ENCODE measurements around the gene FAM83B. TPM values are rescaled to one million over a fixed set of nuclear protein-coding genes. Genes with fewer than 3 reads are reported as not detected.
A peak's percentile ranks its signal among the peaks of the same experiment; 100 is the strongest.
"Not testable (repeated sequence)": the region's sequence is repeated elsewhere in the genome, so short reads cannot be mapped to it uniquely, and the experiment has no call there.

Gene FAM83B
- total RNA-seq, 1 donor: not detected

- Histone ChIP-seq H4K20me1 (ENCODE audit: insufficient read depth, low read length) (no peaks in the 10 kb centered on the region), H3K4me3 (ENCODE audit: insufficient read depth, low read length) (no peak overlapping the region), H3K4me2 (ENCODE audit: insufficient read depth, low read length) (no peak overlapping the region), H3K4me1 (ENCODE audit: insufficient read depth, low read length) (no peaks in the 10 kb centered on the region), H3K9me3 (ENCODE audit: low read depth, low read length) (no peaks in the 10 kb centered on the region), H3K79me2 (ENCODE audit: insufficient read depth, low read length) (no peaks in the 10 kb centered on the region), H3K36me3 (ENCODE audit: insufficient read depth, low read length) (no peaks in the 10 kb centered on the region), H3K27ac (ENCODE audit: low read depth, low read length) (no peak overlapping the region), H2AFZ (ENCODE audit: low read length) (no peak overlapping the region), H3K27me3 (ENCODE audit: insufficient read depth, low read length) (no peaks in the 10 kb centered on the region)
- no peak for TF ChIP-seq CTCF (IDR thresholded peaks at IDR 0.05; ENCODE audit: extremely low read depth, low read depth, low read length)
- DNase-seq (ENCODE audit: insufficient read length, low spot score, missing footprints): no peak
Measured at GRCh38 chr6:54958446-54958845, 111.9 kb downstream of the FAM83B start.

- Histone ChIP-seq H3K9me3 (ENCODE audit: low read depth, low read length) (no peaks in the 10 kb centered on the region), H2AFZ (ENCODE audit: low read length) (no peak overlapping the region), H3K4me1 (ENCODE audit: insufficient read depth, low read length) (no peaks in the 10 kb centered on the region), H4K20me1 (ENCODE audit: insufficient read depth, low read length) (no peaks in the 10 kb centered on the region), H3K27ac (ENCODE audit: low read depth, low read length) (no peak overlapping the region), H3K36me3 (ENCODE audit: insufficient read depth, low read length) (no peaks in the 10 kb centered on the region), H3K4me2 (ENCODE audit: insufficient read depth, low read length) (no peak overlapping the region), H3K27me3 (ENCODE audit: insufficient read depth, low read length) (no peaks in the 10 kb centered on the region), H3K79me2 (ENCODE audit: insufficient read depth, low read length) (no peaks in the 10 kb centered on the region), H3K4me3 (ENCODE audit: insufficient read depth, low read length) (no peak overlapping the region)
- DNase-seq (ENCODE audit: insufficient read length, low spot score, missing footprints): no peak
- TF ChIP-seq CTCF (IDR thresholded peaks at IDR 0.05; ENCODE audit: extremely low read depth, low read depth, low read length): no peak
Measured at GRCh38 chr6:54959820-54960219, 113.2 kb downstream of the FAM83B start.

- H3K4me1 ChIP-seq (ENCODE audit: insufficient read depth, low read length); DNase-seq (ENCODE audit: insufficient read length, low spot score, missing footprints); H3K4me3 ChIP-seq (ENCODE audit: insufficient read depth, low read length); H3K4me2 ChIP-seq (ENCODE audit: insufficient read depth, low read length); H3K36me3 ChIP-seq (ENCODE audit: insufficient read depth, low read length); H2AFZ ChIP-seq (ENCODE audit: low read length); H3K27ac ChIP-seq (ENCODE audit: low read depth, low read length); H3K79me2 ChIP-seq (ENCODE audit: insufficient read depth, low read length); H3K9me3 ChIP-seq (ENCODE audit: low read depth, low read length); H4K20me1 ChIP-seq (ENCODE audit: insufficient read depth, low read length); H3K27me3 ChIP-seq (ENCODE audit: insufficient read depth, low read length): not testable (repeated sequence)
Measured at GRCh38 chr6:54961372-54961771, 114.8 kb downstream of the FAM83B start.

- Histone ChIP-seq H3K4me2 (ENCODE audit: insufficient read depth, low read length) (no peak overlapping the region), H3K36me3 (ENCODE audit: insufficient read depth, low read length) (no peaks in the 10 kb centered on the region), H2AFZ (ENCODE audit: low read length) (no peak overlapping the region), H4K20me1 (ENCODE audit: insufficient read depth, low read length) (no peaks in the 10 kb centered on the region), H3K27ac (ENCODE audit: low read depth, low read length) (no peak overlapping the region), H3K79me2 (ENCODE audit: insufficient read depth, low read length) (no peaks in the 10 kb centered on the region), H3K9me3 (ENCODE audit: low read depth, low read length) (no peaks in the 10 kb centered on the region), H3K4me3 (ENCODE audit: insufficient read depth, low read length) (no peak overlapping the region), H3K27me3 (ENCODE audit: insufficient read depth, low read length) (no peaks in the 10 kb centered on the region), H3K4me1 (ENCODE audit: insufficient read depth, low read length) (no peaks in the 10 kb centered on the region)
- DNase-seq (ENCODE audit: insufficient read length, low spot score, missing footprints): peak; percentile 56
- no peak for TF ChIP-seq CTCF (IDR thresholded peaks at IDR 0.05; ENCODE audit: extremely low read depth, low read depth, low read length)
Measured at GRCh38 chr6:54970337-54970736, 123.8 kb downstream of the FAM83B start.

Measured in osteoblast (primary cell).